ENCODE measurements around the gene DNAH17.
A peak's percentile ranks its signal among the peaks of the same experiment; 100 is the strongest.

DNAH17 gene

GRCh38 chr17:78558989-78559388 lies 18.2 kb downstream of the DNAH17 start:
- TF ChIP-seq CTCF (conservative IDR thresholded peaks at IDR 0.05; ENCODE audit: low read length) = no peak
- H3K4me3 ChIP-seq (ENCODE audit: low read length) = no peak overlapping the region
- DNase-seq (ENCODE audit: low read depth) = no peak

- DNase-seq (ENCODE audit: low read depth) = no peak
- no peak for TF ChIP-seq CTCF (conservative IDR thresholded peaks at IDR 0.05; ENCODE audit: low read length)
- no peak overlapping the region for H3K4me3 ChIP-seq (ENCODE audit: low read length)
These were observed 18.9 kb downstream of the DNAH17 start for GRCh38 chr17:78558181-78558850.

- H3K4me3 ChIP-seq (ENCODE audit: low read length) = no peak overlapping the region
- peak; percentile 79 for DNase-seq (ENCODE audit: low read depth)
These were observed 19.6 kb downstream of the DNAH17 start for GRCh38 chr17:78557598-78558039.

GRCh38 chr17:78556812-78557211 lies 20.4 kb downstream of the DNAH17 start:
- no peak for DNase-seq (ENCODE audit: low read depth)
- no peak for TF ChIP-seq CTCF (conservative IDR thresholded peaks at IDR 0.05; ENCODE audit: low read length)
- no peak overlapping the region for H3K4me3 ChIP-seq (ENCODE audit: low read length)

More at GRCh38 chr17:78557598-78558039, 19.6 kb downstream of the DNAH17 start:
- no peak for TF ChIP-seq CTCF (conservative IDR thresholded peaks at IDR 0.05; ENCODE audit: low read length)

- no peak for DNase-seq (ENCODE audit: low read depth)
- no peak for TF ChIP-seq CTCF (conservative IDR thresholded peaks at IDR 0.05; ENCODE audit: low read length)
- H3K4me3 ChIP-seq (ENCODE audit: low read length) = no peak overlapping the region
These were observed 21.3 kb downstream of the DNAH17 start for GRCh38 chr17:78555746-78556401.

- no peak for DNase-seq (ENCODE audit: low read depth)
- TF ChIP-seq CTCF (conservative IDR thresholded peaks at IDR 0.05; ENCODE audit: low read length) = no peak
- no peak overlapping the region for H3K4me3 ChIP-seq (ENCODE audit: low read length)
These were observed 26.7 kb downstream of the DNAH17 start for GRCh38 chr17:78550464-78550863.

- no peak for DNase-seq (ENCODE audit: low read depth)
- no peak for TF ChIP-seq CTCF (conservative IDR thresholded peaks at IDR 0.05; ENCODE audit: low read length)
- H3K4me3 ChIP-seq (ENCODE audit: low read length) = no peak overlapping the region
These were observed 28.5 kb downstream of the DNAH17 start for GRCh38 chr17:78548725-78549124.

Data from AG10803 (cell line).